DND-41 (cell line): ENCODE data around the gene MEGF8.

Source experiments
- CTCF ChIP-seq: IDR thresholded peaks from 2 replicates; pipeline ENCODE4 v1.5.1; 2012; ENCODE audit warnings: borderline replicate concordance, low read length, moderate library complexity, mild to moderate bottlenecking; ENCODE audit not compliant: poor library complexity, severe bottlenecking; ENCODE audit errors: extremely low read depth
- EZH2 ChIP-seq: IDR thresholded peaks from 3 replicates; pipeline ENCODE4 v1.6.1; 2012; ENCODE audit warnings: borderline replicate concordance, low read depth, mild to moderate bottlenecking, moderate library complexity, low read length, inconsistent platforms; ENCODE audit not compliant: severe bottlenecking

DNA sequence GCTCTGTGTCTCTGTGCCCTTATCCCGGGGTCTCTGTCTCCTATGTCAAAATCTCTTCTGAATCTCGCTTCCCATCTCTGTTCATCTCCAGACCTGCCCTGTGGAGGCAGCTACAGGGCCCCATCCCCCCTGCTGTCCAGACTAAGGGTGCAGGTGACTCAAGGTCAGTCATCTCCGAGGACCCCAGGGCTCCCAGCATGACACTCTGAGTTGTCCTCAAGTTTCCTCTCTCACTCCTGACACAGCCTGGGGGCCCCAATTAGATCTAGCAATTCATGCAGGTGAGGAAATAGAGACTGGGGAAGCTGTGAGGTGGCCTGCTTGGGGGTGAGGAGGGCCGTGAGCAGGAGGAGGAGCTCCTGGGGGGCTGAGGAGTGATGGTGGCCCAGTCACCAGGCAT lies 66.7 kb downstream of the MEGF8 start:
- TF ChIP-seq CTCF: no peak
- no peak for TF ChIP-seq EZH2
